ENCODE measurements around the gene OSBPL9. TPM values are rescaled to one million over a fixed set of nuclear protein-coding genes. Genes with fewer than 3 reads are reported as not detected.

Gene OSBPL9
- total and polyA plus RNA-seq, 2 experiments from 2014 or later: 82.7 to 102 TPM

DNA sequence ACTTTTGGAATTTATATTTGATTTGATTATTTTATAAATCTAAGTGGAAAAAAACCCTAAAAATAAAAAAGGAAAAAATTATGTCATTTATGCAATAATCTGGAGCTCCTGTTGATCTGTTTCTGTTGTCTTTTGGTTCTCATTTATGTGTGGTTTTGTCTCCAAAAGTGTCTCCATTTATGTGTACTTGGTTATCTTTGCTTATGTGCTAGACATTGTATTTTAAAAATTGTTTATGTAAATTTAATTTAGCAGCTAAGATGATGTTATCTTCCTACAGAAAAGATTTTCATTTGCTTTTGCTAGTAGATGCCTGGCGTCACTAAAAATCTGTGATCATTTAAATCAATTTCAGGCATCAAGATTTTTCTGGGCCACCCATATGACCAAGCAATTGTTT is 95.7 kb downstream of the OSBPL9 start (continued):
- TF ChIP-seq, protein P1, sequence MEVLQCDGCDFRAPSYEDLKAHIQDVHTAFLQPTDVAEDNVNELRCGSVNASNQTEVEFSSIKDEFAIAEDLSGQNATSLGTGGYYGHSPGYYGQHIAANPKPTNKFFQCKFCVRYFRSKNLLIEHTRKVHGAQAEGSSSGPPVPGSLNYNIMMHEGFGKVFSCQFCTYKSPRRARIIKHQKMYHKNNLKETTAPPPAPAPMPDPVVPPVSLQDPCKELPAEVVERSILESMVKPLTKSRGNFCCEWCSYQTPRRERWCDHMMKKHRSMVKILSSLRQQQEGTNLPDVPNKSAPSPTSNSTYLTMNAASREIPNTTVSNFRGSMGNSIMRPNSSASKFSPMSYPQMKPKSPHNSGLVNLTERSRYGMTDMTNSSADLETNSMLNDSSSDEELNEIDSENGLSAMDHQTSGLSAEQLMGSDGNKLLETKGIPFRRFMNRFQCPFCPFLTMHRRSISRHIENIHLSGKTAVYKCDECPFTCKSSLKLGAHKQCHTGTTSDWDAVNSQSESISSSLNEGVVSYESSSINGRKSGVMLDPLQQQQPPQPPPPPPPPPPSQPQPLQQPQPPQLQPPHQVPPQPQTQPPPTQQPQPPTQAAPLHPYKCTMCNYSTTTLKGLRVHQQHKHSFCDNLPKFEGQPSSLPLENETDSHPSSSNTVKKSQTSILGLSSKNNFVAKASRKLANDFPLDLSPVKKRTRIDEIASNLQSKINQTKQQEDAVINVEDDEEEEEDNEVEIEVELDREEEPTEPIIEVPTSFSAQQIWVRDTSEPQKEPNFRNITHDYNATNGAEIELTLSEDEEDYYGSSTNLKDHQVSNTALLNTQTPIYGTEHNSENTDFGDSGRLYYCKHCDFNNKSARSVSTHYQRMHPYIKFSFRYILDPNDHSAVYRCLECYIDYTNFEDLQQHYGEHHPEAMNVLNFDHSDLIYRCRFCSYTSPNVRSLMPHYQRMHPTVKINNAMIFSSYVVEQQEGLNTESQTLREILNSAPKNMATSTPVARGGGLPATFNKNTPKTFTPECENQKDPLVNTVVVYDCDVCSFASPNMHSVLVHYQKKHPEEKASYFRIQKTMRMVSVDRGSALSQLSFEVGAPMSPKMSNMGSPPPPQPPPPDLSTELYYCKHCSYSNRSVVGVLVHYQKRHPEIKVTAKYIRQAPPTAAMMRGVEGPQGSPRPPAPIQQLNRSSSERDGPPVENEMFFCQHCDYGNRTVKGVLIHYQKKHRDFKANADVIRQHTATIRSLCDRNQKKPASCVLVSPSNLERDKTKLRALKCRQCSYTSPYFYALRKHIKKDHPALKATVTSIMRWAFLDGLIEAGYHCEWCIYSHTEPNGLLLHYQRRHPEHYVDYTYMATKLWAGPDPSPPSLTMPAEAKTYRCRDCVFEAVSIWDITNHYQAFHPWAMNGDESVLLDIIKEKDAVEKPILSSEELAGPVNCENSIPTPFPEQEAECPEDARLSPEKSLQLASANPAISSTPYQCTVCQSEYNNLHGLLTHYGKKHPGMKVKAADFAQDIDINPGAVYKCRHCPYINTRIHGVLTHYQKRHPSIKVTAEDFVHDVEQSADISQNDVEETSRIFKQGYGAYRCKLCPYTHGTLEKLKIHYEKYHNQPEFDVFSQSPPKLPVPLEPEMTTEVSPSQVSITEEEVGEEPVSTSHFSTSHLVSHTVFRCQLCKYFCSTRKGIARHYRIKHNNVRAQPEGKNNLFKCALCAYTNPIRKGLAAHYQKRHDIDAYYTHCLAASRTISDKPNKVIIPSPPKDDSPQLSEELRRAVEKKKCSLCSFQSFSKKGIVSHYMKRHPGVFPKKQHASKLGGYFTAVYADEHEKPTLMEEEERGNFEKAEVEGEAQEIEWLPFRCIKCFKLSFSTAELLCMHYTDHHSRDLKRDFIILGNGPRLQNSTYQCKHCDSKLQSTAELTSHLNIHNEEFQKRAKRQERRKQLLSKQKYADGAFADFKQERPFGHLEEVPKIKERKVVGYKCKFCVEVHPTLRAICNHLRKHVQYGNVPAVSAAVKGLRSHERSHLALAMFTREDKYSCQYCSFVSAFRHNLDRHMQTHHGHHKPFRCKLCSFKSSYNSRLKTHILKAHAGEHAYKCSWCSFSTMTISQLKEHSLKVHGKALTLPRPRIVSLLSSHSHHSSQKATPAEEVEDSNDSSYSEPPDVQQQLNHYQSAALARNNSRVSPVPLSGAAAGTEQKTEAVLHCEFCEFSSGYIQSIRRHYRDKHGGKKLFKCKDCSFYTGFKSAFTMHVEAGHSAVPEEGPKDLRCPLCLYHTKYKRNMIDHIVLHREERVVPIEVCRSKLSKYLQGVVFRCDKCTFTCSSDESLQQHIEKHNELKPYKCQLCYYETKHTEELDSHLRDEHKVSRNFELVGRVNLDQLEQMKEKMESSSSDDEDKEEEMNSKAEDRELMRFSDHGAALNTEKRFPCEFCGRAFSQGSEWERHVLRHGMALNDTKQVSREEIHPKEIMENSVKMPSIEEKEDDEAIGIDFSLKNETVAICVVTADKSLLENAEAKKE (CRISPR knock-in tag; IDR thresholded peaks at IDR 0.05): no peak
- TF ChIP-seq CREB1 (CRISPR knock-in tag; IDR thresholded peaks at IDR 0.05; ENCODE audit: low read depth) (no peak), ZNF114 (CRISPR knock-in tag; IDR thresholded peaks at IDR 0.05) (no peak), EZH2phosphoT487 (IDR thresholded peaks at IDR 0.05; ENCODE audit: unreplicated experiment) (no peak), NANOG (IDR thresholded peaks at IDR 0.05; ENCODE audit: borderline replicate concordance) (no peak), ZNF331 (CRISPR knock-in tag; IDR thresholded peaks at IDR 0.05; ENCODE audit: low read depth) (no peak)
- TF ChIP-seq, protein P2, sequence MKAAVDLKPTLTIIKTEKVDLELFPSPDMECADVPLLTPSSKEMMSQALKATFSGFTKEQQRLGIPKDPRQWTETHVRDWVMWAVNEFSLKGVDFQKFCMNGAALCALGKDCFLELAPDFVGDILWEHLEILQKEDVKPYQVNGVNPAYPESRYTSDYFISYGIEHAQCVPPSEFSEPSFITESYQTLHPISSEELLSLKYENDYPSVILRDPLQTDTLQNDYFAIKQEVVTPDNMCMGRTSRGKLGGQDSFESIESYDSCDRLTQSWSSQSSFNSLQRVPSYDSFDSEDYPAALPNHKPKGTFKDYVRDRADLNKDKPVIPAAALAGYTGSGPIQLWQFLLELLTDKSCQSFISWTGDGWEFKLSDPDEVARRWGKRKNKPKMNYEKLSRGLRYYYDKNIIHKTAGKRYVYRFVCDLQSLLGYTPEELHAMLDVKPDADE (IDR thresholded peaks at IDR 0.05): no peak
- TF ChIP-seq, protein P3, sequence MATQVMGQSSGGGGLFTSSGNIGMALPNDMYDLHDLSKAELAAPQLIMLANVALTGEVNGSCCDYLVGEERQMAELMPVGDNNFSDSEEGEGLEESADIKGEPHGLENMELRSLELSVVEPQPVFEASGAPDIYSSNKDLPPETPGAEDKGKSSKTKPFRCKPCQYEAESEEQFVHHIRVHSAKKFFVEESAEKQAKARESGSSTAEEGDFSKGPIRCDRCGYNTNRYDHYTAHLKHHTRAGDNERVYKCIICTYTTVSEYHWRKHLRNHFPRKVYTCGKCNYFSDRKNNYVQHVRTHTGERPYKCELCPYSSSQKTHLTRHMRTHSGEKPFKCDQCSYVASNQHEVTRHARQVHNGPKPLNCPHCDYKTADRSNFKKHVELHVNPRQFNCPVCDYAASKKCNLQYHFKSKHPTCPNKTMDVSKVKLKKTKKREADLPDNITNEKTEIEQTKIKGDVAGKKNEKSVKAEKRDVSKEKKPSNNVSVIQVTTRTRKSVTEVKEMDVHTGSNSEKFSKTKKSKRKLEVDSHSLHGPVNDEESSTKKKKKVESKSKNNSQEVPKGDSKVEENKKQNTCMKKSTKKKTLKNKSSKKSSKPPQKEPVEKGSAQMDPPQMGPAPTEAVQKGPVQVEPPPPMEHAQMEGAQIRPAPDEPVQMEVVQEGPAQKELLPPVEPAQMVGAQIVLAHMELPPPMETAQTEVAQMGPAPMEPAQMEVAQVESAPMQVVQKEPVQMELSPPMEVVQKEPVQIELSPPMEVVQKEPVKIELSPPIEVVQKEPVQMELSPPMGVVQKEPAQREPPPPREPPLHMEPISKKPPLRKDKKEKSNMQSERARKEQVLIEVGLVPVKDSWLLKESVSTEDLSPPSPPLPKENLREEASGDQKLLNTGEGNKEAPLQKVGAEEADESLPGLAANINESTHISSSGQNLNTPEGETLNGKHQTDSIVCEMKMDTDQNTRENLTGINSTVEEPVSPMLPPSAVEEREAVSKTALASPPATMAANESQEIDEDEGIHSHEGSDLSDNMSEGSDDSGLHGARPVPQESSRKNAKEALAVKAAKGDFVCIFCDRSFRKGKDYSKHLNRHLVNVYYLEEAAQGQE (IDR thresholded peaks at IDR 0.05; ENCODE audit: unreplicated experiment): no peak
